Measurements from ENCODE around the gene GRAMD1A.

DNA sequence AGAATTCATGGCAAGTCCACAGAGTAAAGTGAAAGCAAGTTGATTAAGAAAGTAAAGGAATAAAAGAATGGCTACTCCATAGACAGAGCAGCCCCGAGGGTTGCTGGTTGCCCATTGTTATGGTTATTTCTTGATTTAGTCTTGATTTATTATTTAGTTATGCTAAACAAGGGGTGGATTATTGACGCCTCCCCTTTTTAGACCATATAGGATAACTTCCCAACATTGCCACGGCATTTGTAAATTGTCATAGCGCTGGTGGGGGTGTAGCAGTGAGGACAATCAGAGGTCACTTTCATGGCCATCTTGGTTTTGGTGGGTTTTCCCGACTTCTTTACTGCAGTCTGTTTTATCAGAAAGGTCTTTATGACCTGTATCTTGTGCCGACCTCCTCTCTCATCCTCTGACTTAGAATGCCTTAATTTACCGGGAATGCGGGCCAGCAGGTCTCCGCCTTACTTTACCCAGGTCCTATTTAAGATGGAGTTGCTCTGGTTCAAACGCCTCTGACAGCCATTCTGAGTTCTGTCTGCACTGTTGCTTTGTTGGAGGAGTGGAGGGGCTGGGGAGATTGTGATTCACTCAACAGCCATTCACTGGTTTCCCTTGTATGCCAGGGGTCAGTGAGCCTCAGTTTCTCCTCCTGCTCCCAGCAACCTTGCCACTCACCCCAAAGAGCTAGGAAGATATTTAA lies 69.0 kb downstream of the GRAMD1A start:
- TF ChIP-seq, protein P1, sequence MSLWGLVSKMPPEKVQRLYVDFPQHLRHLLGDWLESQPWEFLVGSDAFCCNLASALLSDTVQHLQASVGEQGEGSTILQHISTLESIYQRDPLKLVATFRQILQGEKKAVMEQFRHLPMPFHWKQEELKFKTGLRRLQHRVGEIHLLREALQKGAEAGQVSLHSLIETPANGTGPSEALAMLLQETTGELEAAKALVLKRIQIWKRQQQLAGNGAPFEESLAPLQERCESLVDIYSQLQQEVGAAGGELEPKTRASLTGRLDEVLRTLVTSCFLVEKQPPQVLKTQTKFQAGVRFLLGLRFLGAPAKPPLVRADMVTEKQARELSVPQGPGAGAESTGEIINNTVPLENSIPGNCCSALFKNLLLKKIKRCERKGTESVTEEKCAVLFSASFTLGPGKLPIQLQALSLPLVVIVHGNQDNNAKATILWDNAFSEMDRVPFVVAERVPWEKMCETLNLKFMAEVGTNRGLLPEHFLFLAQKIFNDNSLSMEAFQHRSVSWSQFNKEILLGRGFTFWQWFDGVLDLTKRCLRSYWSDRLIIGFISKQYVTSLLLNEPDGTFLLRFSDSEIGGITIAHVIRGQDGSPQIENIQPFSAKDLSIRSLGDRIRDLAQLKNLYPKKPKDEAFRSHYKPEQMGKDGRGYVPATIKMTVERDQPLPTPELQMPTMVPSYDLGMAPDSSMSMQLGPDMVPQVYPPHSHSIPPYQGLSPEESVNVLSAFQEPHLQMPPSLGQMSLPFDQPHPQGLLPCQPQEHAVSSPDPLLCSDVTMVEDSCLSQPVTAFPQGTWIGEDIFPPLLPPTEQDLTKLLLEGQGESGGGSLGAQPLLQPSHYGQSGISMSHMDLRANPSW (CRISPR knock-in tag; IDR thresholded peaks at IDR 0.05): no peak
- TF ChIP-seq RFX5 (IDR thresholded peaks at IDR 0.05; ENCODE audit: low read depth, low read length) (no peak), NCOA2 (IDR thresholded peaks at IDR 0.05; ENCODE audit: partially characterized antibody in 2 of 2) (no peak), ZNF644 (tag; IDR thresholded peaks at IDR 0.05; ENCODE audit: low read depth) (no peak), FOXP1 (CRISPR knock-in tag; IDR thresholded peaks at IDR 0.05) (no peak), ZNF184 (CRISPR knock-in tag; IDR thresholded peaks at IDR 0.05) (no peak)
- TF ChIP-seq, protein P2, sequence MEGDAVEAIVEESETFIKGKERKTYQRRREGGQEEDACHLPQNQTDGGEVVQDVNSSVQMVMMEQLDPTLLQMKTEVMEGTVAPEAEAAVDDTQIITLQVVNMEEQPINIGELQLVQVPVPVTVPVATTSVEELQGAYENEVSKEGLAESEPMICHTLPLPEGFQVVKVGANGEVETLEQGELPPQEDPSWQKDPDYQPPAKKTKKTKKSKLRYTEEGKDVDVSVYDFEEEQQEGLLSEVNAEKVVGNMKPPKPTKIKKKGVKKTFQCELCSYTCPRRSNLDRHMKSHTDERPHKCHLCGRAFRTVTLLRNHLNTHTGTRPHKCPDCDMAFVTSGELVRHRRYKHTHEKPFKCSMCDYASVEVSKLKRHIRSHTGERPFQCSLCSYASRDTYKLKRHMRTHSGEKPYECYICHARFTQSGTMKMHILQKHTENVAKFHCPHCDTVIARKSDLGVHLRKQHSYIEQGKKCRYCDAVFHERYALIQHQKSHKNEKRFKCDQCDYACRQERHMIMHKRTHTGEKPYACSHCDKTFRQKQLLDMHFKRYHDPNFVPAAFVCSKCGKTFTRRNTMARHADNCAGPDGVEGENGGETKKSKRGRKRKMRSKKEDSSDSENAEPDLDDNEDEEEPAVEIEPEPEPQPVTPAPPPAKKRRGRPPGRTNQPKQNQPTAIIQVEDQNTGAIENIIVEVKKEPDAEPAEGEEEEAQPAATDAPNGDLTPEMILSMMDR (IDR thresholded peaks at IDR 0.05 in 2 of 3, conservative IDR thresholded peaks at IDR 0.05 in 1 of 3; ENCODE audit: insufficient read depth in 2 of 3, low read depth in 1 of 3, low read length in 3 of 3): no peak
